Measurements from ENCODE around the gene SULT4A1.

Gene SULT4A1

GRCh38 chr22:43859621-43860020, 2.7 kb downstream of the SULT4A1 start:
- DNase-seq, result no peak

GRCh38 chr22:43859176-43859575, 3.1 kb downstream of the SULT4A1 start:
- no peak for DNase-seq

DNA sequence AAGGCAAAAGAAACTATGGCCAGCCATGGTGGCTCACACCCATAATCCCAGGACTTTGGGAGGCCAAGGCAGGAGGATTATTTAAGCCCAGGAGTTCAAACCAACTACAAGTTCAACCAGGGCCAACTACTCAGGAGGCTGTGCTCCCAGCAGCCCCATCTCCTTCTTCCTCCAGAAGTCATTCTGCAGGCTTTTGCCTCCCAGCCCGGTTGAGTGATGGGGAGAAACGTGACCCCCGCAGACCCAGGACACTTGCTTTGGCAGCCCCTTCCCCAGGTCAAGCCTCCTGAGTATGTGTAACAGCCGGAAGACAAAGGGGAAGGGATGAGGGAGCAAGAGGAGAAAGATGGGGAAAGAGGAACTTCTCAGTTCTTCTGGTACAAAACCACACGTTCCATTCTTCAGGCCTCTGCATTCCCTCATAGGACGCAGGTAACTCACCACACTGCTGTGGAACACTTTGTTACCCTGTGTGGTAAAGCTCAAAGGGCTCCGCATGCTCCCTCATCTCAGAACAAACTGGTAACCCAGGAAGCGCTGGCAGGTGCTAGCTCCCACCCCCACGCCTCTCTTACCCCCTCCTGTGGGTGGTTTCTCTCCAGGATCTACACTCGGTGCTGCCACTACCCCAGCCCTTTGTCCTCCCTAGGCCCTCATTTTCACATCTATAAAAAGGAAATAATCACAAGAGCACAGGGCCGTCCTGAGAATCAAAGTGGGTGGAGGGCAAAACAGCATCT, 4.0 kb downstream of the SULT4A1 start:
- no peak for DNase-seq

- no peak for DNase-seq
Observed at GRCh38 chr22:43857367-43857766, 4.9 kb downstream of the SULT4A1 start.

DNA sequence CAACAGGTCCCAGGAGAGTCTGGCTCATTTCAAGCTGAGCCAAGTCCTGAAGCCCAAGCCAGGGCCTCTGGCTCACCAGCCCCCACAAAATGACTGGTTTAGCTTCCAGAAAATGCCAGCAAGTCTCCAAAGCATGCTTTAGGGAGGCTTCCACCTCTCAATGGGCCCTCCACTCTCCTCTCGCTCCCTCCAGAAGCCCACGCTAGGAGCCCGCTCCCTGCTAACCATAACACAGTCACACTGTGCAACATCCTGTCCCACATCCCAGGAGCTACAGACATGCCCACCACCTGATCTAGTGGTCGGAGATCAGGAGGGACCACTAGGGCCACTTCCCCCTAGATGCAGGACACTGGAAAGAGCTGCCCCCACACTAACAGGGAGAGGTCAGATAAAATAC, 6.9 kb downstream of the SULT4A1 start:
- DNase-seq, result no peak

DNA sequence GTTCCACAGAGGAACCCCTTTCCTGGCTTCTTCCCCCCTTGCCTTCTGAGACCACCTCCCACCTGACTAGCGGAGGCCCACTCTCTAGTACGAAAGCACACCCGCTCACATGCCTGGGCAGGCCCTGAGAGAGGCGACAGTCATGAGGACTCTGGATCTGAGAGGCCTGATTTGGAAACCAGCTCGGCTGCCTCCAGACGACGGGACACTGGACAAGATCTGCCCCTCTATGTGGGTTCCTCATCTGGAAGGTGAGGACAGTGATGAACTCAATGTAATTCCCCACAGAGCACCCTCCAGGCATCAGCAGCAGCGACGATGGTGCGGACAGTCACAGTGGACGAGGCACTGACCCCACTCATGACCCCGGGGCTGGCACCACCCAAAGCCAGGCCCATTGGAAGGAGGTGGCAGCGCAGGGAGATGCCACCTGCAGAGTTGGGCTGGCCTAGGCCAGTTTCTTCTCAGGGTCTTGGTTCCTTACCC, 7.5 kb downstream of the SULT4A1 start:
- DNase-seq, result no peak

GRCh38 chr22:43854121-43854785, 8.1 kb downstream of the SULT4A1 start:
- DNase-seq, result no peak

- DNase-seq, result peak; percentile 11
Observed at GRCh38 chr22:43853328-43853931, 8.9 kb downstream of the SULT4A1 start.

- DNase-seq, result no peak
Observed at GRCh38 chr22:43852573-43853327, 9.6 kb downstream of the SULT4A1 start.

DNA sequence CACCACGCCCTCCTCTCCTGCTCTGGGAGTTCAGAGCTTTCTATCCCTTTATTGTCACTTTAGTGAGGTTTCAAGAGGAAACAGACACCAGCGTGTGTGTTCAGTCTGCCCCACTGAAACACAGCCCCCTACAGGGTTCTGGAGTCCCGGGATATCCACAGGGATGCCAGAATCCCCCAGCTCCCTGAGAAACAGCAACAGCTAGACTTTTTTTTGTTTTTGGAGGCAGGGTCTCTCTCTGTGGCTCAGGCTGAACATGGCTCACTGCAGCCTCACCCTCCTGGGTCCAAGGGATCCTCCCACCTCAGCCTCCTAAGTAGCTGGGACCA, 10.4 kb downstream of the SULT4A1 start:
- no peak for DNase-seq

DNA sequence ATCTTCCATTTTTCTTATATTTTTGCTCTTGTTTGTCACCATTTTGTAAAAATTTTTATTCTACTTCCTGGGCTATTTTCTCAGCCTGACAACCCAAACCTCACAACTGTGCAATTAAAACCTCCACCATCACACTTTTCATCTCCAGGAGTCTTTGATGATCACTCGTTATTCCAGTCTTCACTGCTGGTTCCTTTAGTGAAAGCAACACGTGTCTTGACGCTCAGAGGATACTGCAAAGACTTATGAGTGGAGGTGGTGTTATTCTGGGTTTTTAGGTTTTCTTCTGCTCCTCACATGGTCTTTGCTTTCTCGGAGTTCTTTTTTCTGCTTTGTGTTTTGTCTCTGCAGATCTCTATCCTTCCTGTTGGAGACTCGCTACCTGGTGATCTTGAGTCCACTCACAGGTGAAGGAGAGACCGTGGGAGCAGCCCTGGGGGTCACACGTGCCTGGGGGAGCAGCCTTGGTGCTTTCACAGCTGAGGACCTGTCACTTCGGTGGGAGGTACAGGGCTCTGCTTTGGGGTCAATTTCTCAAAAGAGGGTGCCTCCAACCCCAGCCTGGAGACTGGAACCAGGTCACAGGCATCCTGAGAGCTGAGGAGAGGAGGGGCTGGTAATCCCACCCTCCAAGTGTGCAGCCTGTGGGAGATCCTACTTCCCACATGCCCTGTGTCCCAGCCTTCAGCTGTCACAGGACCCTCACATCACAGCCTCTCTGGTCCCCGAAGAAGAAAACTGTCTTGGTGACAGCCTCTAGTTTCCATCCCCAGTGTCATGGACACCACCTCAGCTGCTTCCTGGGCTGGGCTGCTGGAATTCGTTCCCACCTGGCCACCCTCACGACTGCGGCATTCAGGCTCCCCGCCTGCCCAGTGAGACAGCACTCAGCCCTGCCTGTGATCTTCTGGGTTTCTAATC, 11.0 kb downstream of the SULT4A1 start:
- DNase-seq, result no peak

- DNase-seq, result no peak
Observed at GRCh38 chr22:43850529-43850928, 11.8 kb downstream of the SULT4A1 start.

- DNase-seq, result no peak
Observed at GRCh38 chr22:43849731-43850130, 12.6 kb downstream of the SULT4A1 start.

GRCh38 chr22:43848366-43849171, 13.7 kb downstream of the SULT4A1 start:
- DNase-seq, result peak; percentile 6

GRCh38 chr22:43847376-43848289, 14.7 kb downstream of the SULT4A1 start:
- no peak for DNase-seq

DNA sequence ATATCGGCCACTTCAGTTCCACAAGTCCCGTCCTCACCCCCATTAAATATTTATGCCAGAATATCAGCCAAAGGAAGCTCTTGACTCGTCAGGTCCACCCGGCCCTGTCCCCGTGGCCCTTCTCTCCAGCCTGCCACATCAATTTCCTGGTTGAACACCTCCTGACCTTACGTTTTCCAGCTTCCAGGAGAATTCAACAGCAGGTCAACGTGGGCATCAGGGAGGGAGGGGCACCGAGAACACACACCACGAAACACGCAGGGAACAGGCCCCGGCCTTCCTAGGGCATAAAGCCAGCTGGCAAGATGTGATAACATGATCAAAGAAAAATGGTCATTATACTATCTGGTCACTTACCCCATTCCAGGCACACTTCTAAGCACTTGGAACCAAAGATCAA, 15.3 kb downstream of the SULT4A1 start:
- no peak for DNase-seq

- no peak for DNase-seq
Observed at GRCh38 chr22:43845981-43846380, 16.3 kb downstream of the SULT4A1 start.

GRCh38 chr22:43844560-43845545, 17.5 kb downstream of the SULT4A1 start:
- DNase-seq, result no peak

Measured in NCI-H82 (cell line).